GM21723 (cell line): ENCODE measurements around the gene BPIFB6.

Experiments
- ATAC-seq: cut with Tn5 transposase; IDR thresholded peaks from one replicate; pipeline ENCODE4 v1.9.1; 2021; ENCODE audit warnings: mild to moderate bottlenecking, moderate library complexity; ENCODE audit not compliant: unreplicated experiment

Gene BPIFB6

DNA sequence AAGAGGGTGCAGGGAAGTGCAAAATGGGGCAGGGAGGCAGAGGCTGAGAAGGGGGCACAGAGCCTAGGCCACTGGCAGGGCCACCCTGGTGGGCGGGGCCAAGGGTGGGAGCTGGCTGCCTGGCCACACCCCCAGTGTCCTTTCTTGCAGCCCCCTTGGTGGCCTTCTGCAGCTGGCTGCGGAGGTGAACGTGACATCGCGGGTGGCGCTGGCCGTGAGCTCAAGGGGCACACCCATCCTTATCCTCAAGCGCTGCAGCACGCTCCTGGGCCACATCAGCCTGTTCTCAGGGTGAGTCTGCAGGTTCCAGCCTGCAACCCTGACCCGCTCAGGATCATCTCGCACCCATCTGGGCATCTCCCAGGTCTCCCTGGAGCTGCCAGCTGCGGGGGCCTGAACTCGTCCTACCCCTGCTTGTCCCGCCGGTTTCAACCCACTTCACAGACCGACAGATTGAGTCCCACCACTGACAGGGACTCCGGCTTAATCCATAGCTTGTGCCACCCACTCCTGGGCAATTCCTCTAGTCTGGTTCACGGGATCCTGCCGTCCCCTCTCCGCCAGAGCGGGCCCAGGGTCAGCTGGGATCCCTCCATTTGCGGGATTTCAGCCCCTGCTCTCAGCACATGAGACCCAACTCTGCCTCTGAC lies 28.4 kb downstream of the BPIFB6 start:
- no peak for ATAC-seq

DNA sequence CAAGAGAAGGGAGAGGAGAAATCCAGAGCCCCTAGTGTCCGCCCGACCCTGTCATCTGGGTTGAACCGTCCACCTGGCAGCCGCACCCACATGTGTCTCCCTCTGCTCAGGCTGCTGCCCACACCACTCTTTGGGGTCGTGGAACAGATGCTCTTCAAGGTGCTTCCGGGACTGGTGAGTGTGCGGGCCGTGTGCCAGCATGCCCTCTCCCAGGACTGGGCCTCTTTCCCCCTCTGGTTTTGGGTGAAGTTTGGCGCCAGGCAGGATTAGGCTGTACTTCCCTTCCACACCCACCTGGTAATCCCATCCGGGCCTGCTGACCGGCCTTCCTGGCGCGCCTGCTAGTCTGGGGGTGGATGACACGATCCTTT lies 30.2 kb downstream of the BPIFB6 start:
- no peak for ATAC-seq

DNA sequence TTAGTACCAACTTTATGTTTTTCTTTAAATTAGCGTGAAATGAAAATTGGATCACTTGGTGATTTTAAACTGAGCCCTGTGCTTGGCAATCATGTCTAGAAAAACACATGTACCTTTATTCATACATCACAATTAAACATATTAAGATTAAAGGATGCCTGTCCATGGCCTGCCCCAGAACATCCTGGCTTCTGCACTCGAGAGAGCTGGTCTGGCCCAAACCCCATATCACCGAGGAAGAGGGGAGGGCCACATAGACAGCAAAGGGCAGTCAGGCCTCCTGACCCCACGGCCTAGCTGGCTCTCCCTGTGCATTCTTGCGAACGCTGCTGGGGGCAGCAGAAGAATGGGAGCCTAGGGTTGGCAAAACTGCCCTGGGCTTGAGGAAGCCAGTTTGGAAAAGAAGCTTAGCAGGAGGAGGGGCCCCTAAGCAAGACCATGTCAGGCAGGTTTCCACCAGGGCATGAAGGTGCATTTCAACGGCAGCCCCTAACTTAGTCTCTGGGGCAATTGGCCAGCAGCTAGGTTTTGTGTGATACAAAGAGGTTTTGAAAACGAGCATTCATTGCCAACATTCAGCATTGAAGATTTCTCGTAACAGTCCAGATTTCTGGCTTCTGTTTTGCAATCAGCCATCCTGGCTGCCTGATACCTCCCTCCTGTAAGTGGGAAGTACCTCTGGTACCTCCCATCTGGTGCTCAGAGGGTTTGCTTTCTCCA lies 30.8 kb downstream of the BPIFB6 start:
- ATAC-seq, result no peak

DNA sequence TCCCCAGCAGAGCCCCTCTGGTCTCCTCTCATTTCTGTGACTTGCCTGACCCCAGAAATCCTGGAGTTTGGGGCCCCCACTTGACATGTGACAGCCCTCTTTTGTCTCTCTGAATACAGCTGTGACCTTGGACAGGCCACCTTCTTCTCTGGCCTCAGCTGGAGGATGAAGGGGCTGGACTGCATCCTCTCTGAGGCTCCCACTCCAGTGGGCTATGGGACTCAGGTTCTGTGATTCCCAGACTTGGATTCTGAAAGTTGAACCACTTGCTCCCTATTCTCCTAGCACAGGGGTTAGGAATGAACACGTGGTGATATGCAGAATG lies 31.3 kb downstream of the BPIFB6 start:
- no peak for ATAC-seq

DNA sequence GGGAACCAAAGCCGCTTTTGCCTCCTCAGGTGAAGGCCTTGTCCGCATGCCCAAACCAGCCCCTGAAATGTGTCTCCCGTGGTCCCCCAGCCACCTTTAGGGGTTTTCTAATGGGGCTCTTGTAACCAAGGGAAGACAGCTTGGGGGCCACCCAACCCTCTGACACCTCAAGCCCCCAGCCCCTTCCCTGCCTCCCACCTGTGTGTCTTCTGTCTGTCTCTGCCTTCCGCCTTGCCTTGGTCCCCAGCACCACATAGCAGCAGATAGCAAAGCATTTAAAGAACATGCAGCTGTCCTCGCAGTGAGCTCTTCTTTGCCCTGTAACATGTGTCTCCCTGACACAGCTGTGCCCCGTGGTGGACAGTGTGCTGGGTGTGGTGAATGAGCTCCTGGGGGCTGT lies 31.8 kb downstream of the BPIFB6 start:
- ATAC-seq, result no peak

DNA sequence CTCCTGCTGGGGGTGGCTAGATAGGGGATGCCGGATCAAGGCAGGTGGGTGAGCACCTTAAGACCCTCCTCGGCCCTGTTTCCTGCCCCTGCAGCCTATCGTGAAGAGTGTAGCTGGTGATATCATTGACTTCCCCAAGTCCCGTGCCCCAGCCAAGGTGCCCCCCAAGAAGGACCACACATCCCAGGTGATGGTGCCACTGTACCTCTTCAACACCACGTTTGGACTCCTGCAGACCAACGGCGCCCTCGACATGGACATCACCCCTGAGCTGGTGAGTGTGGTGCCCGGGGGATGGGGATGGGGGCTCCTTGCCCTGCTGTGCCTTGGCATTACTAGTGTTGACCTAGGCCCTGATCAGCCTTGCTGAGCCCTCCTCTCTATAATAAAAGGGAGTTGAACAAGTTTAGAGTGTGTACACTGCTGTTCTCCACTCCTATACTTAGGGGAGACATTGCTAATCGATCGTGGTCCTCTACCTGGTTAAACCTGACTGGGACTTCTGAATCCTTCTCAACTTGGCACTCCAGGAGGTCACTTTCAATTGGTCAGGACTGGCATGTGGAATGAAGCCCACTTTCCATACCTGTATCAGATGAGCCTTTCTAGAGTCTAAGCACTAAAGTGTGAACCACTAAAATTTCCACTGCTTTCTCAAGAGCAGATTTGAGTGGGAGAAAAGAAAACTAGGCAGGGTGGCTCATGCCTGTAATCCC lies 33.3 kb downstream of the BPIFB6 start:
- ATAC-seq, result no peak

DNA sequence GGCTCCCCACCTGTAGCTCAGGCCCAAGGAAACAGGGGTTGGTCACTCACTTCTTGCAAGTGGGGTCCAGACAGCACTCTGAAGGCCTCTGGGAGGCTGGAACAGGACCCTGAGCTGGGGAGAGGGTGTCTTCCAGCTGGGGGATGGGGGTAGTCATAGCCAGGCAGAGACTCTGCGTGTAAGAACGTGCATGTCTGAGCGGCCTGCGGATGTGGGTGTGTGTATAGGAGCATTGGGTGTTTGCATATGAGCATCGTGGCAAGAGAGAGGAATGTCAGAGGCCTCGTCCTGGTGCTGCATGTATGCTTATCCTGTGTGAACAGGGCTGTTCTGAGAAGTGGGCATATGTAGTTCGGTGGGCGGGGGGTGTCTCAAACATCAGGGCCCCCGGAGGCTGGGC lies 34.3 kb downstream of the BPIFB6 start:
- no peak for ATAC-seq

DNA sequence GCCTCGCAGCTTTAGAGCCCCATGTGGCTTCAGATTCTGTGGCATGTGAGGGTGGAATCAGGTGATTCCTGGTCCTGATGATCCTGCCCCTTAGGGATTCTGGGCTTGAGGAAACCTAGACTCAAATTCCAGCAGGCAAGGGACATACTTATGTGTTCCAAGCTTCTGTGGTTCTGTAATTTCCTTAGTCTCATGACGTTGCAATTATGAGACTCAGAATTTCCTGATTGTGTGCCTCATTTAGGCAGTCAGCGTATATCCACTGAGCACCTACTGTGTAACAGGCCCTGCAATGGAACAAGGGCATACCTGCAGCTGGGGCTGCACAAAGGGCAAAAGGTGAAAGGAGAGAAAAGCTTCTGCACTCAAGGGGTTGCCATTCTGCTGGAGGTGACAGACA lies 36.4 kb downstream of the BPIFB6 start:
- no peak for ATAC-seq

DNA sequence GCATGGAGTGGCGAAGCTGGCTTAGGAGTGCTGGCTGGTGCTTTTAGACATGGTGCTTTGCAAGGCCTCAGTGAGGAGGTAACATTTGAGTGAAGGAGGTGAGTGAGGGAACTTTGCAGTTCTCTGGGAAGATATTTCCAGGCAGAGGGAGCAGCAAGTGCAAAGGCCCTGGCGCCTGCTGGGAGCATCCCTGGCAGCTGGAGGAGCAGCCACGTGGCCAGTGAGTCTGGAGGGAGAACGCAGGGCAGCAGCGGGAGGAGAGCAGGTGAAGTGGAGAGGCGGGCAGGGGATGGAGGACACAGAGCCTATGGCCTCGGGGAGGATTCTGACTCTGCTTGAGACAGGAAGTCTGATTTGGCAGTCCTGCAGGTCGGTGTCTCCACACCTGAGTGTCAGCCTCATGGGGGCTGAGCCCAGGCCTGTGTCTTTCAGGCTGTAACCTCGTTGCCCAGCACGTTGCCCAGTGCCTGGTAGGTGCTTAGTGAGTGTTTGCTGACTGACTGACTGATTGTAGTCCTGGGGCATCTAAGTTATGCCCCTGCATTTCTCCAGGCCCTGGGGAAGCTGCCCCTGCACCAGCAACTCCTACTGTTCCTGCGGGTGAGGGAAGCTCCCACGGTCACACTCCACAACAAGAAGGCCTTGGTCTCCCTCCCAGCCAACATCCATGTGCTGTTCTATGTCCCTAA lies 36.9 kb downstream of the BPIFB6 start:
- no peak for ATAC-seq

DNA sequence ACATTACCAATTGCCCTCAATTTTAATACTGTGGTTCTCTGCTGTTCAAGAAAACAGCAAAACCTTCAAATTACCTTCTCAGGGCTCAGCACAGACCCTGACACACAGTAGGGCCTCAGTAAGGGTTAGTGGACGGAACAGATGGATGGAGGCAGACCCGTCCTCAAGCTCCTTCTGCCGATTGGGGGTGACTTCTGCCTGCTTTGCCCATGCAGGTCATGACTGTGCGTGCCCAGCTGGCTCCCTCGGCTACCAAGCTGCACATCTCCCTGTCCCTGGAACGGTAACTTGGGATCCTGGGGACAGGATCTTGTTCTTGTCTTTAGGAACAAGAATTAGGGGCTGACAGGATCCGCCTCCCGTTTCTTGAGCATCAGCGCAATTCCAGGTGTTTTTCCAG lies 38.2 kb downstream of the BPIFB6 start:
- no peak for ATAC-seq

DNA sequence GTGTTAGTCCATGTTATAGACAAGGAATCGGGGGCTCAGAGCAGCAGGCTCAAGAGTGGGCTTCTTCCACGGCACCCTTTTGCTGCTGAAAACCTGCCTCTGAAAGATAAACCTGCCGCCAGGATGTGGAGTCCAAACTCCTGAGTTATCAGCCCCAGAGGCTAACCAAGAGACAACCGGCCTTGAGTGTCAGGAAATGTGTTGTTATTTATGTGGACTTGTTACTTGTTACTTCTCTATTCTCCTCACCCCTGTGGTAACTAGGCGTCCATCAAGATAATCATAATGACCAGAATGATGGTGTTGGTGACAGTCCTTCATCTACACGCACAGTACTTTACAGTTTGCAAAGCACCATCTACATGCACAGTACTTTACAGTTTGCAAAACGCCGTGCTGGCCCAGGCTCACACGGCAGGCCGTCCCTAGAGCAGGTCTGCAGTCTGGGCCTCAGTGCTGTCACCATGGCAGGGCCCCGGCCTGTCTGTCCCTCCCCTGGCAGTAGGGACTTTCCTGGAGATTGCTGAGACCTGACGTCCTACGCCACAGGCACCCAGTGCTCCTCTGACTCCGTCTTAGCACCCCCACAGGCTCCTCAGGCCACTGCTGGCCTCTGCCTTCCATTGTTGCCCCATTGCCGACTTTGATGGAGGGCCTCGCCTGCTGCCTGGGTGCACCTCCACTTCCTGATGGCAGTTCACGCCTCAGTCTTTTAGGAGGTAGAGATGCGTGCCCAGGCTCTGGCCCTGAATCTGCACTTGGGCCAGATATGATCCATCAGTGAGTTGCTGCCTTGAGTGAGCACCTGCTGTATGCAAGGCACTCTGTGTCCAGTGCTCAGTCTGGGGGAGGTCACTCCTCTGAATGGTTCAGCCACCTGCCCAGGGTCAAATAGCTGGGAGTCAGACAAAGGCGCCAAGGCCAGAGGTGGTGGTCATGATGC lies 38.9 kb downstream of the BPIFB6 start:
- ATAC-seq, result no peak

DNA sequence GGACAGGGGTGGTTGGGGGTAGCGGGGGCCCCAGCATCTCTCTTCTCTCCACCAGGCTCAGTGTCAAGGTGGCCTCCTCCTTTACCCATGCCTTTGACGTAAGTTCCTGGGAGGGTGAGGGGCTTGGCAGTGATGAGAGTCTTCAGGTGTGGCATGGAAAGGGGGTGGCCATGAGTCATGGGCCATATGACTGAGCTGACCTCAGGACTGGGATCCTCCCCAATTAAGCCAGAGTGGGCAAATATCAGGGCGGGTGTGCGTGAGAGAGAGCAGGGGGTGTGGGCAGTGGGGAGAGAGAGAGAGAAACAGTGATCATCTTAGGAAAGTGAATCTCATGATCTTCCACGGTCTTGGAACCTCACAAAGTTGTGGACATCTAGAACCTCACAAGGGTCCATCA lies 39.8 kb downstream of the BPIFB6 start:
- ATAC-seq, result no peak

DNA sequence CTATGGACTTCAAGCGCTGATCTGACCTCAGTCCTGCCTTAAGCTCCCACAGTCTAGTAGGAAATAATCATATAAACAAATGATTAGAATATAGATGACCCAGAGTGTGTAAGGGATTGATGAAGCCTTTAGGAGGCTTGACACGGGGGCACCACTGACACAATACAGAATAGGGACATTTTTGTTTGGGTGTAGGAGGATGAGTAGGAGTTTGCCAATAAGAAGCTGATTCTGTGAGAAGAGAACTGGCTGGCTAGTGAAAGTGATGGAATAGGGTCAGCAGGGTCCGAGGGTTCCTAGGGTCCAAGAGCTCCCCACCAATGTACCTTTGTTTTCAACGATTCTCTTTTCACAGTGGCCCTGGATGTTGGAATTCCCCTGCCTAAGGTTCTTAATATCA lies 40.9 kb downstream of the BPIFB6 start:
- no peak for ATAC-seq

DNA sequence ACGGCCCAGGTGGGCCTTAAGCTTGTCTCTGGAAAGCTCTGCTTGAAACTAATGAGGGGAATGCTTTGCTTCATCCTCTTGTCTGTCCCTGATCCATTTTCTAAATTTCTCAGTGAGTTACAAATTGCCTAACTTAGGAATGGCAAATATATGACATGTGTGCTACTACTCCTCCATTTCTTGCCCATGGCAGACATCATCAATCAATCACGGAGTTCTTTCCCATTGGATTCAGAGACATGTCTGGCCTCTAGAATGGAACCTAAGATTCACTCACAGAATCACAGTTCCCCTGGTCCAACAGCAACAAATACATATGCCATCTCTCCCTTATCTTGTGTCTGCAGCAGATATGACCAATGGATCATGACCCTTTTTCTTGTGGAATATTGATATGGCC lies 41.4 kb downstream of the BPIFB6 start:
- ATAC-seq, result no peak

DNA sequence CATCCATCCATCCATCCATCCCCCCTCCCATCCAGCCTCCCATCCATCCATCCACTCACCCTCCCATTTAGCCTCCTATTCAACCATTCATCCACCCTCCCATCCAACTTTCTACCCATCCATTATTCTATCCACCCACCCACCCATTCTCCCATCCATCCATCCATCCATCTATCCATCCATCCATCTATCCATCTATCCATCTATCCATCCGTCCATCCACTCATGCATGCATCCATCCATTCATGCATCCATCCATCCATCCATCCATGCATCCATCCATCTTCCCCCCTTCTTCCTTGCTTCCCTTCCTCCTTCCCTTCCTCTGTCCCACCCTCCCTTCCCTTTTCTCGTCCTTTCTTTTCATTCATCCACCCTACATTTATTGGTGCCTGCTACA lies 43.2 kb downstream of the BPIFB6 start:
- no peak for ATAC-seq

DNA sequence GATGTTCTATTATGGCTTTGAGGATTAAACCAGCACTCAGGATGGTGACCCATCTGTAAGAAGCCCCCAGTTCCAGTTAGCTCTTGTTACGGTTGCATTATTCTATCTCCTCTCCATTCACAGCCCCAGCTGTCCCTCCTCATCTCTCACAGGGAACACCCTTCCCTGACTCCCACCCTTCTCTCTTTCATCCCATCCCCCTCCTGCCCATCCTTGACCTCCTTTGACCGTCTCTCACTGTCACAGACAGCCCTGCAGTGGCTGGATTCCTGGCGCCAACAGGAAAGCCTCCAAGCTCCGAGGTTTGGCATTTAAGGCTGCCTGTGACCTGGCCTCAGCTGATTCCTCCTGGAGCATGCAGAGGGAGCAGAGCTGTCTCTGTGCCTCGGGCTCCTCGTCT lies 43.8 kb downstream of the BPIFB6 start:
- no peak for ATAC-seq

DNA sequence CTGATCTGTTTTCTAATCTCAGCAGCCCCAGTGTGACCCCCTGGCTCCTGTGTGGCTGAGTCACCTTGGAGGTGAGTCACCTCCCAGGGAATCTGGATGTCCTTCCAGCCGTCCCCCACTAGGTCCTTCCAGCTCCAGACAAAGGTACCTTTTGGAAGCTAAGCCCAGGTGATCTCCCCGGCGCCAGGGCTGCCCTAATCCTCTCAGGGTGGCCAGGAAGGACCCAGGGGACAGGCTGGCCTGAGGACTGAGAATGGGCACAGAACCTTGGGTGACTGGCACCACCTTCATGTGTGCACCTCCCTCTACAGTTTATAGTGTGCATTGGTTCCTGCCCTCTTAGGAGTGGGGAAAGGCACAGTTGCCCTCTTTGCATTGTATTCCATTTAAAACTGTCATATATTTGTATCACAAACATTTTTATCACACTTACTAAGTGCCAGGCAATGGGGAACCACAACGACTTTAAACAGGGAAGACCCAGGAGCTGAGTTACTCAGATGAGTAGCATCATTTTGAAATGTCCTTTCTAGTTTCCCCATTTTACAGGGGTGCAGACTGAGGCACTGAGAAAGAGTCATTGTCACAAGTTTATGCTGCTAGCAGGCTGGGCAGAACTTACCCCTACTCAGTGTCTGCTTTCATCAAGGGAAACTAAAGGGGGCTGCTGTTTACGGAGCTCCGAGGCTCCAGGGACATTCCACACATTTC lies 45.4 kb downstream of the BPIFB6 start:
- ATAC-seq, result no peak

DNA sequence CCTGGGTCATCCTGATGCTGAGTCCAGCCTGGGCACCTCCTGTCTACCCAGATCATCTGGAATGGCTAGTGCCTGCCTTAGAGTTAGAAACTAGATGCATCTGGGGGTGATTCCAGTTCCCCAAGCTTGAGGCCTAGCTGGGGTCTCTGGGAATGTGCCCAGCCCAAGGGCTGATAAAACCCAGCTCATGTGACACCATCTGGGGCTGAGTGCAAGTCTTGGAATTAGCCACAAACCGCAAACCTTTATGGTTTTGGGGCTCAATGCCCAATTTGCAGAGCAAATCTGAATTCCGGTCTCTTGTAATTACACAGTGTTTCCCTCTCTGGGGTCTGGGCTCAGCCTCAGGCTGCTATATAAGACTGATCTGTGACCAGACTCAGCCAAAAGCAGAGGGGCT lies 47.8 kb downstream of the BPIFB6 start, which contains the start of gene BPIFB4:
Gene BPIFB4 (plus strand): TSS at position 385 of the 400 bp plus-strand sequence. CDS start 1,884 bp downstream, outside the sequence.
- no peak for ATAC-seq

DNA sequence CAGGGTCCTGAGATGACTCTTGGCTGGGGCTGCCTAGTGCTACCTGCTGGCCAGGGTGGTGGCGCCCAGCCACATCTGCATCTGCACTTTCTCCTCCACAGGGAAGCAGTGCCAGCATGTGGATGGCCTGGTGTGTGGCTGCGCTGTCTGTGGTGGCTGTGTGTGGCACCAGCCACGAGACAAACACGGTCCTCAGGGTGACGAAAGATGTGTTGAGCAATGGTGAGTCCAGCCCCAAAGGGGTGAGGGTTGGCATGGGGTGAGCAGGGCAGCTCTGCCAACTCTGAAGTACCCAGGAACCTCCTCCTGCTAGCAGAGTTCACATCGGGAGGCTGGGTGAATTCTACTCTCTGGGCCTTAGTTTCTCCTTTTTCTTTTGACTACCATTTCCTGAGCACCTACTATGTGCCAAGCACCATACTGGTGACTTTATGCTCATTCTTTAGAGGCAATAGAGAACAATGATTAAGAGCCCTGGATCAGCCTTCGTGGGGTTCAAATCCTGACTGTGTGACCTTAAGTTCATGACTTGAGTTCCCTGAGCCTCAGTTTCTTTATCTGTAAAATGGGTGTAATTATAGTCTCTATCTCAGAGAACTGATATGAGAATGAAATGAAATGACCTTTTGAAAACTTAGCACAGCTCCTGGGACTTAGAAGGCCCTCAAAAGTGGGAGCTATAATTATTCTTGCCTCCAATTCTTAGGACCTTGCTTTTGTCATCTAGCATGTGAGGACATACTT lies 50.1 kb downstream of the BPIFB6 start:
- ATAC-seq, result no peak
